ENCODE data around the gene CAMK1D. TPM values are rescaled to one million over a fixed set of nuclear protein-coding genes. Genes with fewer than 3 reads are reported as not detected.

The CAMK1D gene
- total and polyA plus RNA-seq, 2 of the 8 experiments (the other 6 are each of a cell fraction or from before 2014, with no cell fraction given), result 3.5 to 10.6 TPM

DNA sequence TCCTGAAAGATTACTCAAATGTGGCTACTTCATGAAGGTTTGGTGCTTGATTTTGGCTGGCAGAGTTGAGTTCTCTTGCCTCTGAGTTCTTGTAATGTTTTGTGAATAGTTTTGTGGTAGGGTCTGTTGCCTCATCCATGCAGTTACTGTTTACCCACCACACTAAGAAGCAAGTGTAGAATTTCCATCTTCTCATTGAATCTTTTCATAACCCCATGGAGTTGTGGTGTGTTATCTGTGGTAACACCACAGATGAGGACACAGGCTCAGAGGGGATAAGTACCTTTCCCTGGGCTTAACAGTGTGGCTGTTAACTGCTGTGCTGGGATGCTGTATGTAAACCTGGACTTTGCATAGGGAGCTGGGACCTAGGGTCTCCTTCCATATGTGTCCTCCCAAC is 186.3 kb downstream of the CAMK1D start:
- Histone ChIP-seq H3K4me3 (ENCODE audit: extremely low read depth in 1 of 4, insufficient read depth in 2 of 4, low read depth in 3 of 4, low read length in 4 of 4) (no peak overlapping the region), H3K4me1 (replicated peaks in 1 of 4; ENCODE audit: control insufficient read depth in 3 of 4, insufficient read depth in 4 of 4, low read length in 3 of 4) (no peaks in the 10 kb centered on the region), H3K27me3 (replicated peaks in 1 of 4; ENCODE audit: control insufficient read depth in 3 of 4, extremely low read depth in 1 of 4, insufficient read depth in 3 of 4, low read length in 3 of 4) (no peaks in the 10 kb centered on the region), H2AFZ (ENCODE audit: low read length) (no peak overlapping the region), H4K5ac (ENCODE audit: insufficient read length, low read depth, low read length) (no peak overlapping the region), H3K36me3 (ENCODE audit: control insufficient read depth in 2 of 4, insufficient read depth in 4 of 4, low read length in 3 of 4) (no peaks in the 10 kb centered on the region), H3K79me1 (ENCODE audit: low read depth, low read length) (no peaks in the 10 kb centered on the region), H2AK5ac (ENCODE audit: low read depth, low read length) (no peak overlapping the region), H3K4me2 (ENCODE audit: insufficient read depth in 1 of 2, low read depth in 2 of 2, low read length in 2 of 2) (no peak overlapping the region), H4K8ac (ENCODE audit: extremely low read depth, insufficient read depth, low read length) (no peak overlapping the region), H2BK12ac (ENCODE audit: low read depth, low read length) (no peak overlapping the region), H4K91ac (replicated peaks; ENCODE audit: insufficient read length, low read length) (no peak overlapping the region), H3K9me3 (ENCODE audit: insufficient read depth in 2 of 2, low read depth in 1 of 2, low read length in 1 of 2) (no peaks in the 10 kb centered on the region), H3K23me2 (ENCODE audit: low read depth, low read length) (no peaks in the 10 kb centered on the region), H3K23ac (ENCODE audit: insufficient read length) (no peak overlapping the region), H3K27ac (ENCODE audit: low read depth, low read length) (no peak overlapping the region), H2BK5ac (ENCODE audit: low read depth, low read length) (no peak overlapping the region), H4K20me1 (replicated peaks in 1 of 2; ENCODE audit: control insufficient read depth in 1 of 2, insufficient read depth in 2 of 2, low read length in 2 of 2) (no peaks in the 10 kb centered on the region), H2BK20ac (ENCODE audit: low read length) (no peak overlapping the region), H3K4ac (replicated peaks; ENCODE audit: insufficient read length, low read depth, low read length) (no peak overlapping the region), H3K18ac (ENCODE audit: extremely low read depth, low read length) (no peak overlapping the region), H3K79me2 (ENCODE audit: control insufficient read depth in 1 of 2, insufficient read depth in 2 of 2, low read length in 2 of 2) (no peaks in the 10 kb centered on the region), H2BK120ac (replicated peaks; ENCODE audit: low read depth, low read length) (no peak overlapping the region), H3K14ac (ENCODE audit: insufficient read length) (no peak overlapping the region), H2BK15ac (ENCODE audit: low read length) (no peak overlapping the region), H3K56ac (replicated peaks; ENCODE audit: insufficient read length, low read depth, low read length) (no peak overlapping the region), H3K9ac (replicated peaks in 1 of 4; ENCODE audit: extremely low read depth in 1 of 4, low read depth in 3 of 4, low read length in 3 of 4) (no peak overlapping the region)
- DNase-seq (ENCODE audit: low read depth in 1 of 2, low spot score in 2 of 2), result peak in 1 of 2 experiments; percentile 2
- CTCF ChIA-PET (ENCODE audit: partially characterized antibody), result interaction anchor here (2.4 kb wide), 1 partner anchor 121 kb away, joined by 7 read pairs; no protein-coding TSS in a partner anchor
- no peak for FAIRE-seq
- POLR2A ChIA-PET (ENCODE audit: partially characterized antibody), result no interaction called here
- TF ChIP-seq CREB1 (IDR thresholded peaks at IDR 0.05) (no peak), BRCA1 (IDR thresholded peaks at IDR 0.05; ENCODE audit: low read depth, low read length) (no peak), MAFK (IDR thresholded peaks at IDR 0.05; ENCODE audit: low read depth, low read length) (no peak)

Data from H1 (cell line).